ENCODE data around the gene STH.

DNA sequence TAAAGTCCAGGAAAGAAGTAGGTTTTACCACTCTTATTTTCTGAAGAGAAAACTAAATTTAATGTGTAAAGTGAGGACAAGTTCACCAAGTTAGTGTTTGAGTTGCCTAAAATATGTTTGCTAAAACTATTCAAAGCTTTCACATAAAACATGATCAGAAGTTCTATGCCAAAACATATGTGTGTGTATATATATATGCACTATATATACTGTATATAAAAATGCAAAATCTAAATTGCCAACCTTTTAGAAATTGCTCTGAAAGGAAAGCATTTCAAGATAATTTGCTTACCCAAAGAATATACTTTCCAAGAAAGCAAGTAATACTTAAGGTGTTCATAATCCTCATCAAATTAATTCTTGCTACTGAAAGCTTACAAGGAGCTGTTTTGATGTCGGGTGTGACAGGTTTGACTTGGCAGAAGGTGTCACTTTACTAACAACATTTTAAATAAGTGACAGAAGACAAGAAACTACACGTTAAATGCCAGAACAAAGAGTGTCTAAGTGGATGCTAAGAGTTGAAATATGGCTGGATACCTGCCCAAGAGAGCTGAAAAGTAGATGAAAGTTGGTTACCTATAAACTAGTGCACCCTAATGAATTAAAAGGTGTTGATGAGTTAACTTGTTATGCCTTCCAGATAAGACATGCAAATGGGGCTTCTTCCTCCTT is 32.3 kb upstream of the STH start:
- TF ChIP-seq, protein P1, sequence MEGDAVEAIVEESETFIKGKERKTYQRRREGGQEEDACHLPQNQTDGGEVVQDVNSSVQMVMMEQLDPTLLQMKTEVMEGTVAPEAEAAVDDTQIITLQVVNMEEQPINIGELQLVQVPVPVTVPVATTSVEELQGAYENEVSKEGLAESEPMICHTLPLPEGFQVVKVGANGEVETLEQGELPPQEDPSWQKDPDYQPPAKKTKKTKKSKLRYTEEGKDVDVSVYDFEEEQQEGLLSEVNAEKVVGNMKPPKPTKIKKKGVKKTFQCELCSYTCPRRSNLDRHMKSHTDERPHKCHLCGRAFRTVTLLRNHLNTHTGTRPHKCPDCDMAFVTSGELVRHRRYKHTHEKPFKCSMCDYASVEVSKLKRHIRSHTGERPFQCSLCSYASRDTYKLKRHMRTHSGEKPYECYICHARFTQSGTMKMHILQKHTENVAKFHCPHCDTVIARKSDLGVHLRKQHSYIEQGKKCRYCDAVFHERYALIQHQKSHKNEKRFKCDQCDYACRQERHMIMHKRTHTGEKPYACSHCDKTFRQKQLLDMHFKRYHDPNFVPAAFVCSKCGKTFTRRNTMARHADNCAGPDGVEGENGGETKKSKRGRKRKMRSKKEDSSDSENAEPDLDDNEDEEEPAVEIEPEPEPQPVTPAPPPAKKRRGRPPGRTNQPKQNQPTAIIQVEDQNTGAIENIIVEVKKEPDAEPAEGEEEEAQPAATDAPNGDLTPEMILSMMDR (IDR thresholded peaks at IDR 0.05; ENCODE audit: insufficient read depth, low read depth, low read length), result no peak
- no peak for TF ChIP-seq EZH2 (IDR thresholded peaks at IDR 0.05; ENCODE audit: insufficient read depth, low read length)
